Breast epithelium (tissue), 3 donors: Measurements from ENCODE around the gene KDM1B.

Source experiments
- POLR2A ChIP-seq: fragments of 450-650 bp; IDR thresholded peaks from one replicate; pipeline ENCODE4 v1.6.1; 2016; ENCODE audit warnings: antibody characterized with exemption, mild to moderate bottlenecking, moderate library complexity
- POLR2AphosphoS5 ChIP-seq, 3 donors: sonication (generic); formaldehyde crosslinking; IDR thresholded peaks; one replicate each; pipeline ENCODE4 v1.6.1; 2017; ENCODE audit warnings: antibody characterized with exemption in 3 of 3
- TF ChIP-seq, protein P1 (sequence below), 3 donors: fragments of 450-650 bp; IDR thresholded peaks; one replicate each; pipeline ENCODE4 v1.5.1; 2016 to 2017; ENCODE audit warnings: antibody characterized with exemption in 3 of 3, mild to moderate bottlenecking in 3 of 3, moderate library complexity in 3 of 3

DNA sequence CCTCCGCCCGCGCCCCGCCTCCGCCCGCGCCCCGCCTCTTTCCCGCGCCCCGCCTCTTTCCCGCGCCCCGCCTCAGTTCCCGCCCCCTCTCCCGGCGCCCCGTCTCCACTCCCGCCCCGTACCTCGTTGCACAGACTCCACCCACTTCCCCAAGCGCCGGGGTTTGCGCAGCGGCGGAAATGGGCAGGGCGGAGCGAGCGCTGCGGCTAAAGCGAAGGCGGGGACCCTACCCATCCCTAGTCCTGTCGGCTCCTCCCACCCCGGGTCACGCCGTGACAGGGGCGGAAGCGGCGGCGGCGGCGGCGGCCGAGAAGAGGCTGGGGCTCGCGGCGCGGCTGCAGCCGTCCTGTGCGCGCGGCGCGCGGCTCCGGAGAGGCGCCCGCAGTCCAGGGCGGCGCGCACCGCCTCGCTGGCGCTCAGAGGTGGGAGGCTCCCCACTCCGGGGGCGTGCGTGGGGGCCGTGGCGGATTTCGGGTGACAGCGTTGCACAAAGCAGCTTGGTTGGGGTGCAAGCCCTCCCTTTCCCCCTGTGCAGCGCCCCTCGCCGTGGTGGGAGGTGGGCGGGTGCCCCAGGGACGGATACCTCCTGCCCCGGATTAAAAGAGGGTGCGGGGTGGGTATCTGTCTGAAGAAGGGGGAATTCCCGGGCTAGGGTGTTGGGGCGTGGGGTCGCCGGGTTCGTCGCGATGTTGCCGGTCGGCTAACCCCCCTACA, at the start of gene KDM1B:
- TF ChIP-seq, protein P1, sequence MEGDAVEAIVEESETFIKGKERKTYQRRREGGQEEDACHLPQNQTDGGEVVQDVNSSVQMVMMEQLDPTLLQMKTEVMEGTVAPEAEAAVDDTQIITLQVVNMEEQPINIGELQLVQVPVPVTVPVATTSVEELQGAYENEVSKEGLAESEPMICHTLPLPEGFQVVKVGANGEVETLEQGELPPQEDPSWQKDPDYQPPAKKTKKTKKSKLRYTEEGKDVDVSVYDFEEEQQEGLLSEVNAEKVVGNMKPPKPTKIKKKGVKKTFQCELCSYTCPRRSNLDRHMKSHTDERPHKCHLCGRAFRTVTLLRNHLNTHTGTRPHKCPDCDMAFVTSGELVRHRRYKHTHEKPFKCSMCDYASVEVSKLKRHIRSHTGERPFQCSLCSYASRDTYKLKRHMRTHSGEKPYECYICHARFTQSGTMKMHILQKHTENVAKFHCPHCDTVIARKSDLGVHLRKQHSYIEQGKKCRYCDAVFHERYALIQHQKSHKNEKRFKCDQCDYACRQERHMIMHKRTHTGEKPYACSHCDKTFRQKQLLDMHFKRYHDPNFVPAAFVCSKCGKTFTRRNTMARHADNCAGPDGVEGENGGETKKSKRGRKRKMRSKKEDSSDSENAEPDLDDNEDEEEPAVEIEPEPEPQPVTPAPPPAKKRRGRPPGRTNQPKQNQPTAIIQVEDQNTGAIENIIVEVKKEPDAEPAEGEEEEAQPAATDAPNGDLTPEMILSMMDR (IDR thresholded peaks at IDR 0.05), result no peak
- no peak for TF ChIP-seq POLR2A
- TF ChIP-seq POLR2AphosphoS5 (IDR thresholded peaks at IDR 0.05), result peak in 1 of 3 donors; percentile 10
